Smooth muscle cell of the brain vasculature (primary cell): ENCODE data around the gene SLC7A10.
"Not testable (repeated sequence)": the region's sequence is repeated elsewhere in the genome, so short reads cannot be mapped to it uniquely, and the experiment has no call there.

Experiments
- DNase-seq: peaks from one replicate; pipeline ENCODE4 v3.0.0-alpha.2; 2012; ENCODE audit warnings: low read depth, low spot score

SLC7A10 gene

DNA sequence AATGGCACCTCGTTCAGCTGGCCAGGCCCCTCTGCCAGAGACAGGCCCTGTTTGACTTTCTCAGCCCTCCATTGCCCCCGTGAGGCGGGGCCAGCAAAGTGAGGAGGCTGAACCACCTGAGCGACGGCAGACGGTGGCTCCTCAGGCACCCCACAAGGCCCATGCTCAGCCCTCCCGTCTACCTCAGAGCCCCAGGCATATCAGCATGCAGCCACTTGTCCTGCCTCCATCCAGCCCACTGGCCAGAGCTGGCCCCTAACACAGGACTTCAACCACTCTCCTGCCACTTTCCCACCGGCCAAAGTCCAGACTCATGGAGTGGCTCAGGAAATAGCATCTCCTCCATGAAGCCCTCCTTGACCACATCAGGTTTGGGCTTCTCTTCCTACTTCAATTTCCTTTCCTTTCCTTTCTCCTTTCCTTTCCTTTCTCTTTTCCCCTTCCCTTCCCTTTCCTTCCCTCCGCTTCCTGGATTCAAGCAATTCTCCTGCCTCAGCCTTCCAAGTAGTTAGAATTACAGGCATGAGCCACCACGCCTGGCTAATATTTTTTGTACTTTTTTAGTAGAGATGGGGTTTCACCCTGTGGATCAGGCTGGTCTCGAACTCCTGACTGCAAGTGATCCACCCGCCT is 9.3 kb downstream of the SLC7A10 start:
- DNase-seq, result no peak

GRCh38 chr19:33215438-33216197 is 10.0 kb downstream of the SLC7A10 start:
- DNase-seq, result no peak

DNA sequence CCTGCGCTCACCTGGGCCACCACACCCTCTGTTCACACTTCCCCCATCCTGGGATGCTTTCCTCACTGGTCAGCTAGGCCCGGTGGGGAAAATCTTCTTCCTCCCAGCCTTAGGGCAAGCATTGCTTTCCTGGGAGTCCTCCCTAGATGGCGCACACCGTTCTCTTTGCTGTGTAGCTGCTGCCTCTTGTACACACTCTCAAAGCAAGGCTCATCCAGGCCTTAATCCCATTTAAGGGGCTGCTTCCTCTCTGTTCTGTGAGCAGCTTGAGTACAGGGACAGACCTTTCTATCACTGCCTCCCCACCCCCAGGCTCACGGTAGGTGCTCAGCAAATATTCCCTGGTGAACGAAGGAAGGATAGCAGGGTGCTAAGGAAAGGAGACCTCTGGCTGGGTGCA is 11.1 kb downstream of the SLC7A10 start:
- no peak for DNase-seq

DNA sequence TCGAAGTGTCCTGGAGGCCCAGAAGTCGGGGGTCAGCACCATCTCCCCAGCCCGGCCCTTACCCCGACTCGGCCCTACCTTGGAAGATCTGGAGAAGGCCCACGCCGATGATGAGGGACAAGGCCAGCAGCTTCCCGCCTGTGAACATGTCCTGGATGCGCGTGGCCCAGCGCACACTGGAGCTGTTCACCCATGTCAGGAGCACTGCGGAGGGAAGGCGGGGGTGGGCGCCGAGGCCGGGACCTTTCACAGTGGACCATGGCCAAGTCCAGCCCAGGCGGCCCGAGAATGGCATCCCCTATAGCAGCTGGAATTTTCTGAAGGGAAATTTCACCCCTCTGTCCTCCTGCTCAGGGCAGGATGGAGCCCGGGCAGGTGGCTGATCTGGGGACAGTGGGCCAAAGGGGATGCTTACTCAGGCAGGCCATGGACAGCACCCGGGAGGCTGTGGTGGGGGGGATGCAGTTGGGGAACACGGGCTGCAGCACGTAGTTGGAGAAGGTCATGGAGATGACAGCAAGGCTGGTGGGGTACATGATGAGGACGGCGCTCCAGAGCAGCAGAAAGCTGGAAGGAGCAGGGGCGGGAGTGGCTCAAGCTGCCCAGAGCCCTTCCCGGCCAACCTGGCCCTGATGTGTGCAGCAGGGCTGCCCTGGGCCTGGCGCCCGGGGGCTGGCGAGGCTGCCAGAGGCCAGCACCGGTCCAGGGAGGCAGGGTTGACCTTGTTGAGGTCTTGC is 13.0 kb downstream of the SLC7A10 start:
- DNase-seq, result no peak

DNA sequence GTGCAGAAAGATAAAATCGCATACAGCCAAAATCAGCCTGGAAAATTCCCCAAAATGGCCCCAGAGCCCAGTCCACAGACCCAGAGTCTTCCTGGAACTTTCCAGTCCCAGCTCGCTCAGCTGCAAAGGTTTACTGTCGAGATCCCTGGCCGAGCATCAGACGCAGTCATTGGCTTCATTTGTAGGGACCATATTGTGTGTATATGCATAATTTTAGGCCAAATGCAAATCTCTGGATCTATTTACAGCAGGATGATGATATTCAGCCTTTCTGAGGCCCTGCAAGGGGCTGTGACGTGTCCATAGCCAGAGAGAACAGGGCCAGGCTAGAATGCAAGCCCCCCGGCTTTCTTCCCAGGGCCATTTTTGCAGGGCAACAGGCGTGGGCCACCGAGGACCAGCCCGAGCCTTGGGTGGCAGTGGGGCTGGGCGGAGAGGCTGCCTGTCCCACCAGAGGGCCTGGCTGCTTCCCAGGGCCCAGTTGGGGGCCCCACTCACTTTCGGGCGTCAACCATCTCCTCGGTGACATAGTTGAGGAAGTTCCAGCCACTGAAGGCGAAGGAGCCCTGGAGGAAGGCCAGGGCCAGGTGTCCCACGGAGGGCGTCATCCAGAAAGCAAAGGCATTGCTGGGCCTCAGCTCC is 13.7 kb downstream of the SLC7A10 start:
- no peak for DNase-seq

- no peak for DNase-seq
Measured at GRCh38 chr19:33210266-33210940, 15.2 kb downstream of the SLC7A10 start.

- DNase-seq, result not testable (repeated sequence)
Measured at GRCh38 chr19:33209850-33210230, 15.8 kb downstream of the SLC7A10 start.

- DNase-seq, result no peak
Measured at GRCh38 chr19:33208904-33209849, 16.5 kb downstream of the SLC7A10 start.

DNA sequence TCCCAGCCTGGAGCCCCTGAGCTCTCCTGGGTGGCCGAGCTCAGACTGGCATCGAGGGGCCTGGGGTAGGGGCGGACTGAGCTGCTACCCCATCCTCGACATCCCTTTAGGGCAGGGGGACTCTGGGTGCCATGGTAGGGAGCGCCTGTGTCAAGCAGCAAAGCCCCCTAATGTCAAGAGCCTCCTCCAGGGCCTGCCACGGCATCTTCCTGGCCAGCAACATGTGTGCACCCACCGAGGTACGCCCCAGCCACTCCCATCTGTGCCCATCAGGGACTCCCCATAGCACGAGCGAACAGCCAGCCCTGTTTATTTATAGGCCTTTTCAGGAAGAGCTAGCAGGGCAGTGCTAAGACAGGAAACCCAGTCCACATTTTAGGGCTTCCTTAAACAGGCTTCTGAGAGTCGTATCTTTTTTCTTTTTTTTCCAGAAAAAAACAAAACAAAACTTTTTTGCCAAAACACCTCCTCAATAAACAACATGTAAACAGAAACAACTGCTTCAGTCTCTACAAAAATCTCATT is 17.2 kb downstream of the SLC7A10 start:
- DNase-seq, result no peak

- no peak for DNase-seq
Measured at GRCh38 chr19:33207903-33208302, 17.7 kb downstream of the SLC7A10 start.

GRCh38 chr19:33207040-33207620 is 18.5 kb downstream of the SLC7A10 start:
- DNase-seq, result no peak

- no peak for DNase-seq
Measured at GRCh38 chr19:33206261-33207039, 19.2 kb downstream of the SLC7A10 start.

DNA sequence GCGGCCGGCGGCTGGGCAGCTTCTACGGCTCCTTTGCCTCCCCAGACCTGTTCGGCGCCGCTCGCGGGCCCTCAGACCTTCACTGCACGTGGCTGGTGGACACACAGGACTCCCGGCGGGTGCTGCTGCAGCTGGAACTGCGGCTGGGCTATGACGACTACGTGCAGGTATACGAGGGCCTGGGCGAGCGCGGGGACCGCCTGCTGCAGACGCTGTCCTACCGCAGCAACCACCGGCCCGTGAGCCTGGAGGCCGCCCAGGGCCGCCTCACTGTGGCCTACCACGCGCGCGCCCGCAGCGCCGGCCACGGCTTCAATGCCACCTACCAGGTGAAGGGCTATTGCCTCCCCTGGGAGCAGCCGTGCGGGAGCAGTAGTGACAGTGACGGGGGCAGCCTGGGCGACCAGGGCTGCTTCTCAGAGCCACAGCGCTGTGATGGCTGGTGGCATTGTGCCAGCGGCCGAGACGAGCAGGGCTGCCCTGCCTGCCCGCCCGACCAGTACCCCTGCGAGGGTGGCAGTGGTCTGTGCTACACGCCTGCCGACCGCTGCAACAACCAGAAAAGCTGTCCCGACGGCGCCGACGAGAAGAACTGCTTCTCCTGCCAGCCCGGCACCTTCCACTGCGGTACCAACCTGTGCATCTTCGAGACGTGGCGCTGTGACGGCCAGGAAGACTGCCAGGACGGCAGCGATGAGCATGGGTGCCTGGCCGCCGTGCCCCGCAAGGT is 20.0 kb downstream of the SLC7A10 start:
- no peak for DNase-seq

DNA sequence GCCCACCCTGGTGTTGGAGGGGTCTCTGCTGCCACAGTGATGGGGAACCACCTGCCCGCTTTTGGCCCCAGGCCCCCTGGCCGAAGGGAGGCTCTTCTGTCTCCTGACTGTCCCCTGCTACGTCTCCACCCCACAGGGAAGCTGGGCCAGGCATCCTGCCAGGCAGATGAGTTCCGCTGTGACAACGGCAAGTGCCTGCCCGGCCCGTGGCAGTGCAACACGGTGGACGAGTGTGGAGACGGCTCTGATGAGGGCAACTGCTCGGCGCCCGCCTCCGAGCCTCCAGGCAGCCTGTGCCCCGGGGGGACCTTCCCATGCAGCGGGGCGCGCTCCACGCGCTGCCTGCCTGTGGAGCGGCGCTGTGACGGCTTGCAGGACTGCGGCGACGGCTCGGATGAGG is 20.5 kb downstream of the SLC7A10 start:
- no peak for DNase-seq

DNA sequence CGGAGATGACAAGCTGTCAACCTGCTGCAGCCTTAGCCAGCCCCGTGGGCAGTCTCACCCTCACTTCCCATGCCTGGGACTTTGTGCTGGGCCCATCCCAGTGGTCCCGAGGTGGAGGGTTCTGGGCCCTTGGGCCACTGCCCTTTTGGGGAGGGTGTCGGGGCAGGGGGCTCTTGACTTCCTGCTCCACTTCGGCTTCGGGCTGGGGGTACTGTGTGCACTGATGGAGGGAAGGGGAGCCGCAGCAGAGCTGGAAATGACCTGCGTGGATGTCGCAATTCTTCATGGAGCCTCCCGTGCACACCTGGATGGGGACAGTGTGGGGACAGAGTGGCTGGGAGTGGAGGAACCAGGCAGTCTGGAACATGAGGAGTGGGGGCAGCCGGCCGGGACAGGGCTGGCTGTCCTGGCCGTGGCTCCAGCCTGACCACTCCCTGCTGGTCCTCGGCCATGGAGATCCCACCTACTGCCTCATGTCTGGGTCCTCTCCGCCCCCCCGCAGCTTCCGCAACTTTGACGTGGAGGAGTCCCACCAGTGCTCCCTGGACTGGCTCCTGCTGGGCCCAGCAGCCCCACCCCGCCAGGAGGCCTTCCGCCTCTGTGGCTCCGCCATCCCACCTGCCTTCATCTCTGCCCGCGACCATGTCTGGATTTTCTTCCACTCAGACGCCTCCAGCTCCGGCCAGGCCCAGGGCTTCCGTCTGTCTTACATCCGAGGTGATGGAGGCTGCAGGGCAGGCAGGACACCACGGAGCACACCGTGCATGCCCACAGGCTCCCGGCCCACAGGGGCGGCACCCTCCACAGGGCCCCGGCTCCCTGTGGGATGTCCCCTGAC is 21.3 kb downstream of the SLC7A10 start:
- no peak for DNase-seq

GRCh38 chr19:33203529-33203928 is 22.1 kb downstream of the SLC7A10 start:
- no peak for DNase-seq
